Measurements from ENCODE around the gene GRK5.

The GRK5 gene

DNA sequence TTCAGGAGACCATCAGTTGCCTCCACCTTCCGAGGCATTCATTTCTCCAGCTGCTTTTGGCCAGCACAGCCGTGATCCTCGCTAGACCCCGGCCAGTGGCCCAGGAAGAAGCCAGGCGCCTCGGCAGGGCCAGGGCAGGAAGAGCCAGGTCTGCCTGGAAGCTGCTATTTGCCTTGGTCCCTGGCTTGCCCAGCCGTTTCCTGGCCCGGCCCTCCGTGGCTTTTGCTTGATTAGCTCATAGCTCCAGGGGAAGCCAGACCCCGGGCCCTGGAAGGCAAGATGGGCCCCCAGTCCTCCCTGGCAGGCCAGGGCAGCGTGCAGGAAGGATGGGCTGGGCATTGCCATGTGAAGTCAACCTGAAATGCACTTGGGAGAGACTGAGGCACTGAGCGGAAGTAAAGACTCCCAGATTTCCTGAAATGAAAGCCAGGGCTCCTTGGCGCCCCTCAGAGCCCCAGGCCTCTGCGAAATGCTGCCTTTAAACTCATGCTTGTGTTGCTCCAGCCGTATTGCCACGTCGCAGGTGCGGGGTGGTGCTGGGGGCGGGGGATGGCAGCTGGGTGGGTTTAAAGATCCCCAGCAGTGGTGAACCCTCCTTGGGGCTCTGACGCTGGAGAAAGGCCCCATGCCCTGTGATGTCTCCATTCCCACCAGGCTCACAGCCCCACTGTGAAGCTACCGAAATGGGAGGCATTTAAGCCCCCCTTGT is 160.6 kb downstream of the GRK5 start:
- no peak for DNase-seq

DNA sequence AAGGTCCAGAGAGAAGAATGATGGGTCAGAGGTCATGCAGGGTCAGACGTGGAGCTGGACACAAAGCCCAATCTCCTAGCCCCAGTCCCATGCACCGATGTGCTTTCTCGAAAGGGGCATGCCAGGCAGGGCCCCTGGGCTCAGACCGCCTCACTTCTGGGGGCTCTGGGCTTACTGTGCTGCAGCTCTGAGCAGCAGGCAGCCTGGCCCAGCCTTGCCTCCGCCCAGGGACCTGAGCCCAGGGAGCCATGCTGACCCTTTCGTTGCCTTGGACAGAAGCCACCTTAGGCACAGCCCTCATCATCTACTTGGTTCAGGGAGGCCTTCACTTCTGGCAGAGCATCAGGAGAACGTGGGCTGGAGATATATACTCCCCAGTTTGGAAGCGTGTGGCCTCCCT is 161.2 kb downstream of the GRK5 start:
- no peak for DNase-seq

DNA sequence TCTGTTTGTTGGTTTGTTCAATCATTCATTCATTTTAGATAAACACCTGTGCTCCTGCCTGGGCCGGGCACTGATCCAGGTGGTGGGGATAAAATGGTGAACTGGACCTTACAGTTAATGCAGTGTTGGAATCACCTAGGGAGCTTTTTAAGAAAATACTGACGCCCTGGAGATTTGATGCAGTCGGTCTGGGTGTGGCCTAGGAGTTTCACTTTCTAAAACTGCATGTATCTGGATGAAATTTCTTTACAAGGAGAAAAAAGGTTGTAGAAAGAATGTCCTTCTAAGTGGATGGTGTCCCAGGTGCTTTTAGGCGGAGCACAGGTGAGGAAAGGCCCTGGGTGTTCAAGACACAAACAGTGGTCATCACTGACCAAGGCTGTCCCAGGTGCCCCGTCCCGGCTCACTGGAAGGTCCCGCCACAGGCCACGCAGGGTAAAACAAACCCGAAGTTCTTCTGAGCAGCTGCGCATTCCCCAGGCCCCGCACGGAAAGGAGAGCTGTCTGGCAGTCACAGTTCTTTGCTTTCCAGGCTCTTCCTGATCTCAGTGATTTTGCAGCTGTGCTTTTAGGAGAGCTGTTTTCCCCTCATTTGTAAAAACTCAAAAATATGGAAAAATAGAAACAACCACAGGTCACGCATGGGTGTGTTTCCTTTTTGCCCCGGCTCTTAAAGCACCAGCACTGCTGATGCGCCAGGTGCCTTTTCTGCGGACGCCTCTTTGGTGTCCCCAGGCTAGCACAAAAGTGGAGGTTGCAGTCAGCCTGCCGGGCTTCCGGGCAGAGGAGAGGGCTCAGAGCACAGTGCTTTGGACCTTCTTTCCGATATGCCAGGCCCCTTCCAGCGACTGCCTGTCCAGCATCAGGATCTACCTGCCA is 161.9 kb downstream of the GRK5 start:
- DNase-seq, result no peak

DNA sequence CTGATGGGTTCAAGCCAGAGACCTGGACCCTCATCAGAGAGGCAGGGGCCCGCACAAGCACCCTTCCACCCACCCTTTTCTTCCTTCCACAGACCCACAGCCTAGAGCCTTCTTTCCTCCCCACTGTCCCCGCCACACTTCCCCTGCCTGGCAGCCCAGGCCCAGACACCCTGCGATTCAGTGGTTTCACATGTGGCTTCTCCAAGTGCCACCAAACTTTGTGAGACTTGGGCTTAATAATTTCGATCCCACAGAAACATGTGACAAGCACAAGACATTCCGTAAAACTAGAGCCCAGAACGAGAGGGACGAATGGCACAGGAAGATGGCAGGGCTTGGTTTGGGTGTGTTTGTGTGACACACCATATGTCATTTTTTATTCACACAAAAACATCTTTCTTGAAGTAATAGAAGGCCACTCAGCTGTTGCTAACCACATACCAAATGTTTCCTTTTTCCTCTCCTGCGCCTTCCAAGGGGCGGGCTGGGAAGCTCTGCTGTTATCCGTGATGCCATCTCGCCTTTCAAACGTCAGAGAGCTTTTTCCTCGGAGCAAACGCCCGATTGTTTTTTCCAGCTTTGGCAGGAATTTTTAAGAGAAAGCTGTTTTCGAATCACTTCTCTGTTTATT is 162.9 kb downstream of the GRK5 start:
- DNase-seq, result no peak

DNA sequence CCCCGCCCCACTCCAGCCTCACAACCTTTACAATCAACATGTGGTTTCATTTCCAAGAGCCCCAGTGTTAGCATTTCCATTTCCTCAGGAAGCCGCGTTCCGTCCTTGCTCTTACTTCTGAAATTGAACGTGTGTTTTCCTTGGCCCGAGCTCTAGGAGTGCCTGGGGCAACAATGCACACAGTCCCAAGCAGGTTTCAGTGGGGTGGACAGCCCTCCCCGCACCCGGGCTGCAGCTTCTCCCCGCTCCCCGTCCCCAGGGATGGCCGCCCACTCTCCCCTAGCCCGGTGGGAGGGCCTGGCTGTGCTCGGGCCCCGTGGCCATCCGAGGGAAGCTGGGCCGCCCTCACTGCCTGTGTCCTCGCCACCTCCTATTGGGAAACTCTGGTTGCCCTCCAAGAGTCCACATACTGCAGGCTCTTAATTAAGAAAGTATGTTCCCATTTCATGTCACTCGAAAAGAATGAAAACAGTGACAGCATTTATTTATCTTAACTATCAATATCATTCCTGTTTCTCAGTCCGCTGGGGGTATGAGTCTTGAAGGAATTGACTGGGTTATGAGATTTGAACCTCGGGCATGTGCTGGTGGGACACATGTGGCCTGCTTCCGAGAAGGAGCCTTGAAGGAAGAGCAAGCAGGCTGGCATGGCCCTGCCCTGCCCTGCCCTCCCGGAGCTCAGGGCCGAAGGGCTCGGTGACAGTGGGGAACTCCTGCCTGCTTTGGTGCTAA is 163.8 kb downstream of the GRK5 start:
- DNase-seq, result no peak

DNA sequence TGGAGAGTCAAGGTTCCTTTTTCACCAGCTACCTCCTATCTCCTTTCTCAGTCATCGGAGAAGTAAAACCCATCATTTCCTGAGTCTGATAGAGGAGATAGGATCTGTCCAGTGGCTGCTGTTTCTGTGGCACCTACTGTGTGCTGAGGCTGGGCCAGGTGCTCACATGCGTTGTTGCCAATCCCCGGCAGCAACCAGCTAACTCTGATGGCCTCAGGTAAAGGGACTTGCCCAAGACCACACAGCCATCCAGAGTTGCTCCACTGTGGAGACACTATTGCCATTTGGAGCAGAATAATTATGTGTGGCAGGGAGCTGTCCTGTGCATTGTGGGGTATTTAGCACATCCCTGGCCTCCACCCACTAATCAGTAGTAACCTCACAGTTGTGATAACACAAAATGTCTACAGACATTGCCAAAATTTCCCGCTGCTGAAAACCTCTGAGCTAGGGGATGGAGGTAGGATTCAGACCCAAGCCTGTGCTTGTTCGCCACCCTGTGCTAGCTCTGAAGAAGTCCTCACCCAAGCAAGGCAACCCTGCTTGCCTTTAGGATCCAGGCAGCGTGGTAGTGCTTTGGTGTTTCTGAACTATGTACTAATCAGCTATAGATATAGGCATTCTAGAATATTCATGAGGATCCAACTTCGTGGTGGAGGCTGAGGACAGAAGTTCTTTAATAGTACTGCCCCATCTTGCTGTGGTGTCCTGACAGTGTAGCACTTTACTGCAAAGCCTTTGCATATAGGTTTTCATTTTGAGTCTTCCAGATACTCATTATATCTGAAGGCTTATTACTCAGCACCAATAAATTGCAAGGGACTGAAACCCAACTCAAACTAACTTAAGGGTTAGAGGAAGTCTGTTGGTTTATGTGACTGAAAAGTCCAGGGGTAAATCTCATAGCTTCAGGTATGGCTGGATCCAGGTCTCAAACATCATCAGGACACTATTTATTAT is 164.6 kb downstream of the GRK5 start:
- DNase-seq, result no peak

DNA sequence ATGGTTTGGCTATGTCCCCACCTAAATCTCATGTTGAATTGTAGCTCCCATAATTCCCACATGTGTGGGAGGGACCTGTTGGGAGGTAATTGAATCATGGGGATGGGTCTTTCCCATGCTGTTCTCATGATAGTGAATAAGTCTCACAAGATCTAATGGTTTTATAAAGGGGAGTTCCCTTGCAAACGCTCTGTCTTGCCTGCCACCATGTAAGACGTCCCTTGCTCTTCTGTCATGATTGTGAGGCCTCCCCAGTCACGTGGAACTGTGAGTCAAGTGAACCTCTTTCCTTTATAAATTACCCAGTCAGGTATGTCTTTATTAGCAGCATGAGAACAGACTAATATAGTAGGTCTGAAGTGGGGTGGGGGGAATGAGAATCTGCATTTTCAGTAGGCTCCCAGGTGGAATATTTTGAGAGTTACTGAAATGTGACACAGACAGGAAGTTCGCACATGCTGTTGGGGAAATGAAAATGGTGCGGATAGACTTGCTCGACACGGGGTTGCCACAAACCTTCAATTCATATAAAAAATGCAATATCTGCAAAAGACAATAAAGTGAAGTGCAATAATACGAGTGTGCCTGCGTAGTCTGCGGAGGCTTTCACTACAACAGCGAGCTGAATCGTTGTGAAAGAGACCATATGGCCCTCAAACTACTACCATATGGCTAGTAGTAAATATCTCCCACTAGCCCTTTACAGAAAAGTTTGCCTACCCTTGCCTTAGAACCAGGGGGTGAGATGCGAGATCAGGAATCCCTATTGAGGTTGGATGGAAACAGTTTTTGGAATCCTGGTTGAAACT is 166.1 kb downstream of the GRK5 start:
- no peak for DNase-seq

DNA sequence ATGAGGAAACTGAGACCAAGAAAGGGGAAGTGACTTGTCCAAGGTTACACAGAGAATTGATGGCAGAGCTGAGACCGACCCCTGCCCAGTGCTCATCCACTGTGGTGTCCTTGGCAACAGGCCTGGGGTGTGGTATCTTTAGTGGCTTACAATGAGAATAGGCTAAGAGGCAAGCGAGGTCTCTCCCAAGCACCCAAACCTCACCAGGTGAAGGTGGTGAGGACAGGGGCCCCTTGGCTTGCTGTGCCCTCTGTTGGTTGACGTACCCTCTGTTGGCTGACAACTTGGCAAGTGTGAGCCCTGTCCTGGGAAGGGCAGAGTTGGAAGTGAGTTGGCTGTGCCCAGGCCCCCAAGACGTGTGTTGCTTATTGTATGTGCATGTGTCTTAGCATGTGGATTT is 166.9 kb downstream of the GRK5 start:
- no peak for DNase-seq

DNA sequence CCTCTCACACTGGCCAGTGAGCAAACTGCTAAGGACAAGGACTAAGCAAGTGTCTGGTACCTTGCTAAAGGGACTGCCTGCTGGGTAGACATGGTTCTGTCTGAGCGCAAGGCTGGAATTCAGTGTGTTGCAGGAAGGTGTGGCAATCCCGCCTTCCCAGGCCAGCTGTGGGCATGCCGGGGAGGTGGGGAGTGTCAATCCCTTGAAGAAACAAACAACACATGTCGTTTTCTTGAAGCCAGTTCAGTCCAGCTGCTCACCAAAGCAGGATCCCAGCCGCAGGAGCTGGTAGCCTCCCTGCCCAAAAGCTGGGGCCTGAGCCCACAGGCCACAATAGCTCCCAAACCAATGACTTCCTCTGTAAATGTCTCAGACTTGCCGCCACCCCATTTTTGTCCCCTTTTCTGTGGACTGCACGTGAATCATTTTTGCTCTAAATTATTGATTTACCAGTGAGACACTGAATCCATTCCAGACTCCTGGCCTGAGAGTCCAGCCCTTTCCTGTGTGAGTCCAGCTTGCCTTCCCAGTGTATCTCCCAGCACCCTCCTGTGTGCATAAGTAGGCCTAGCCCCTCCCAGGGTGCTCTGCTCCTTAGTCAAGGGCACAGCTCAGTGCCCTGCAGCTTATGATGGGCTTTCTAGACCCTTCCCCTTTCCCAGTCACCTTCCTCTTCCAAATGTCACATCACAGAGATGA is 168.4 kb downstream of the GRK5 start:
- no peak for DNase-seq

DNA sequence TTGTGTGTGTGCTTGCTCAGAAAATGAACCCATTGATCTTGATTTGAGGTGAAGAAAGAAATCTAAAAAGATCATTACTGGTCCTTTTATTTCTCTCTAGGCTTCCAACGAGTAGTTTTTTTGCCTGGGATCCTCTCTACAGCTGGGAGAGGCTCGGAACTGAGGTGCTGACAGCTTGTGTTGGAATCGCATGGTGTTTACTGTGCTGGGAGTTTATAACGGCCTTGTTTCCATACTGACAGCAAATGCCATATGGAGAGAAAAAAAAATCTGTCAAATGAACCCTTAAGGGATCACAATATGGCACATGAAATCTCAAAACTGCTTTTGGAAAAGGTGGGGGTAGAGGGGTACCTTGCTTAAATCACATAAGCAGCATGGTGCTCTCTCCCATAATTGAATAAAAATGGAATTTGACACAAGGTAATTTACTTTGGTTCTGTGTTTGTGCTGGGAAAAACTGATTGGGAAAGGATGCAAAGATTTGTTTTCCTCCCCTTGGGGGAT is 170.1 kb downstream of the GRK5 start:
- DNase-seq, result no peak

DNA sequence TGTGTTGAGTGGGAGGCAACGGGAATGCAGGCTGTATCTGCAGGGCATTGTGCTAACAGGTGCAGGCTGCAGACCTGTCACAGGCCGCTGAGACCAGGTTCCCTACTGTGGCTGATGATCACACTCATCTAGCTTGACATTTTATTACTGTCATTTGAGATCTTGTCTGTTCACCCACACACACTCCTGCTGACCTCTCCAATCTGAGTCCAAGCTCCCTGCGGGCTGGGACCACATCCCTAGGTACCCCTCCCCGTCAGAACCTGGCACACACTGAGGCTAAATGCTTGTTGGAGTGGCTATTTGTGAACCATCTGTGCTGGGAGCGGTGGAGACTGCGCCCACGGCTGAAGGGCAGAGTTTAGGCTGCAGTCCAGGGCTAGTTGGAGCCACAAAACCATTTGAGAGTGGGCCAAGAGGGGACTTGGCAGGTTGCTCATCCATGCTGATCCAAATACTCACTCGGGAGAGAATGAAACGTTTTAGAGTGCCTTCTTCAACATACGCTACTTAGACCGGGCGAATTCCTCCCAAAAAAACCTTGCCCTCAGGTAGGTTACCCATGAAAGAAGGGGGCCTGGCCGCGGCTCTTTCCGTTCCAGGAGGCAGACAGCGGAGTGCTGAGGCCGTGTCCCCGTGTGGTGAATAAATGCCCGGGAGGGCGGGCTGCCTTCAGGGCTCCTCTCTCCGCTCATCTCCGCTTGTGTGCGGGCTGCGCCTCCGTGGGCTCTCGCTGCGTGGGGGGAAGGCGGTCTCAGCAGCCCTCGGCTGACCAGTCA is 170.8 kb downstream of the GRK5 start:
- no peak for DNase-seq

DNA sequence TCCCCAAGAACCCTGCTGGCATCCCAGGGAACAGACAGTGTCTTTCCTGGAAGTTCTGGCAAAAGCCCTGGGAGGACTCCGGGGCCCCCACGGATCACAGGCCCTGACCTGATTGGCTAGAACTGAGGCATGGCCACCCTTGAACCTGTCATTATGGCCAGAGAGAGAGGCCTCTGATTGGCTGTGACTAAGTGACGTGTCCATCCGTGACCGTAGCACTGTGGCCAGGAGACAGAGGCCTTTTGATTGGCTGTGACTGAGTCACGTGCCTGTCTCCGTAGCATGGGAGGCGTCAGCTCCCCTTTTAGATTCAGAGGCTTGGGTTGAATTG is 171.3 kb downstream of the GRK5 start:
- DNase-seq, result no peak

DNA sequence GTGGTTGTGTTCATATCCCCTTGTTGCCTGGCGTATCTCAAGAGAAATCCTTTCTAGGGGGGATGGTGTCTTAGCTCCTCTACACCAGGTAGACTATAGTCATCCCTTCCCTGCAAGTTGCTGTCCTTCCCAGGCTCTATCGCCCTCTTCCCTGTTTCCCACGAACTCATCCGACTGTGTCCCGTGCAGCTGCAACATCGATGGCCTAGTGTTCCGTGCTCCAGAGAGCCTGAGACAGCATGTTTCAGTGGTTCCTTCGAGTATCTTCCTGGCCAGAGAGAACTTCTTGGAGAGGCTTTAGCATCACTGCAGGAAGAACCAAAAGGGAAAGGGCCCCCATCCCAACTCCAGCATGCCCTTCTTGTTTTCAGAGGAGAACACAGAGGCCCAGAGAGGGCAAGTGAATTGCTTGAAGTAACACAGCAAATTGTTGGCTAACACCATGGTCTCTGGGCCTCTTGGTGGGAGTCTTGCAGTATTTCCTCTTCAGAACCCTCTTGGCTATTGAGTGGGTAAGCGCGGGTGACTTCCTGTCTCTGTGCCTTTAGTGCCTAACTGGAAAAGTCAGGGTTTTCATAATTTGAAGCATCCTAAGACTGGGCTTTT is 172.2 kb downstream of the GRK5 start:
- no peak for DNase-seq

DNA sequence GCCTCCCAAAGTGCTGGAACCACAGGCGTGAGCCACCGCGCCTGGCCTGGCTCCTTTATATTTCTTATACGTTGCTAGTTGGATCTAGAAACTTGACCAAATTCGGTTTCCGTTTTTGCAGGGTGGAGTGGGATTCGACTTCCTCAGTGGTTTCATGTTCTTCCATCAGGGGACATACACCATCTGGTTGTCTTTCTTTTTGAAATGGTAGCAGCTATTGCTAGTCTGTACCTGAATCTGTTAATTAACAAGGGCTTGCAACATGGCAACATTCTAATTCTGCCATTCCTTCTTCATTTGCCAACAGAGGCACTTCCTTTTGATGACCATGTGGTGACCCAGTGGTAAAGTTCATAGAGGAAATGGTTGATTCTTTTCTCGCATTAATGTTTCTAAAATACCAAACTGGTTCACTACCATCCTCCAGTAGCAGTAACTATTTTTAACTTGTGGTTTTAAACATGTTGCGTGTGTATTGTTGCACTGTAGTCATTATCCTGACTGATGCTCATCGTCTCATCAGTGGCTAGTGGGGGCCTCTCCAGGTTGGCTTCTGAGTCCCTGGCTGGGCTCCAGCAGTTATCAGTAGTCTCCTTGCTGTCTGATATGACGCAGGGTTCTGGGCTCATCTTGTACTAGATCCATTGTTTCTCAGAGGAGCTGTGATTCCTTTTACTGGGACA is 175.9 kb downstream of the GRK5 start:
- no peak for DNase-seq

DNA sequence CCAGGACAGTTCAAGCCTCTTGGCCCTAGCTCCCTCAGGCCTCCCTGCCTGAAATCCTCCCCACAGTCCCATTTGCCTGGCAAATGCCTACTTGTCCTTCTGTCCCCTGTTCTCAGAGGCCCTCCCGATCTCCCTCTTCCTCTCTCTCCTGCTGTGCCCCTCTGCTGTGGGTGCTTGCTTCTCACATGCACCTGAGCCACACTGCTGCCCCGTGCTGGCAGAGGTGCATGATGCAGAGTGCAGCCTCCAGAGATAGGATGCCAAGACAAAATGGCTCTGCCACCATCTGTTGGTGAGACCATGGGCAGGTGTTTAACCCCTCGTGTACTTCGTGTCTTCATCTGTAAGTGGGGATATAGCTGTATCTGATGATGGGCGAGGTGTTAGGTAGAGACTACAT is 176.8 kb downstream of the GRK5 start:
- DNase-seq, result no peak

DNA sequence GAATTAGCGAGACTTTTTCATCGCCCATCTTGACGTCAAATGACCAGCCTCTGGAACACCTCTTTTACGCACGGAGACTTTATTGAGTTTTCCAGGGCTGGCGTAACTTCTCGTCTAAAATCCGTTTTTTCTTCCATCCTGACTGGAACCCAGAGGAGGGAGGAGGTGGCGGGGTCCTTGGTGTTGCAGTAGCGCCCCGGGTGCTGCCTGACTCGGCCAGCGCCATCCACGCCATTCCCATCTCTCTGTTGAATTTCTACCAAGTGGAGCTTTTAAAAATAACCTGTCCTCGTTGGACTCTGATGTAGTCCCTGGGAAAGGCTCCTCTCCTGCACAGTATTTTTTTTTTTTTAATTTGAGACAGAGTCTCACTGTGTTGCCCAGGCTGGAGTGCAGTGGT is 179.3 kb downstream of the GRK5 start:
- DNase-seq, result no peak

DNA sequence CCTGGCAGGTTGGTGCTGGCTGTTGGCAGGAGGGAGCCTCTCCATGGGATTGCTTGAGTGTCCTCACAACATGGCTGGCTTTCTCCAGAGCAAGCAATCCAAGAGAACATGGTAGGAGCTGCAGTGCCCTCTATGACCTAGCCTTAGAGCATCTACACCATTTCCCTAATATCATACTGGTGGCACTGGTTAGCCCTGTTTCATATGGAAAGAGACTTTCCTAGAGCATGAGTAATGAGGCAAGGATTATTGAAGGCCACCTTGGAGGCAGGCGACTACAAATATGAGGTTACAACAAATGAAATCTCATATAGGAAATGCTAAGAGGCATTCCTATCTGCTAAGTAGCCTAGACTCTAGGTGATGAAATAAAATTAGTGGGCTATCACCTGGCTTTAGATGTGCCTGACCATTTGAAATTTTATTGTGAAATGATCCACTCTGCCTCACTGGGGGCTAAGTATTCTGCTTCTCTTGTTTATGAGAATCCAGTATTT is 181.5 kb downstream of the GRK5 start:
- no peak for DNase-seq
